Stimulated activated naive CD8-positive, alpha-beta T cell treated with anti-CD3 and anti-CD28 coated beads, Interleukin-15, amount 100 ng/mL, for 72 hours (primary cell): Measurements from ENCODE around the gene CLTA.
"Not testable (repeated sequence)": the region's sequence is repeated elsewhere in the genome, so short reads cannot be mapped to it uniquely, and the experiment has no call there.

Source experiments
- ATAC-seq: fragments of 150-1000 bp; cut with Tn5 transposase; 2 replicates; pipeline ENCODE4 v1.10.0; 2021; ENCODE audit warnings: mild to moderate bottlenecking, moderate library complexity
- DNase-seq, 2 donors: peaks; one replicate each; pipeline ENCODE4 v3.0.0; 2021 to 2022
- H3K27ac Mint-ChIP-seq, 2 donors: one replicate each; pipeline ENCODE4 v1.8.0; 2022; ENCODE audit warnings: mild to moderate bottlenecking in 2 of 2, mixed read lengths in 2 of 2, moderate library complexity in 2 of 2
- H3K27me3 Mint-ChIP-seq: one replicate; pipeline ENCODE4 v1.8.0; 2022; ENCODE audit warnings: mixed read lengths
- H3K4me1 Mint-ChIP-seq: one replicate; pipeline ENCODE4 v1.8.0; 2022; ENCODE audit warnings: mild to moderate bottlenecking, mixed read lengths
- H3K4me3 Mint-ChIP-seq, 2 donors: one replicate each; pipeline ENCODE4 v1.8.0; 2022; ENCODE audit warnings: mild to moderate bottlenecking in 2 of 2, mixed read lengths in 2 of 2, moderate library complexity in 1 of 2
- H3K9me3 Mint-ChIP-seq, 2 donors: one replicate each; pipeline ENCODE4 v1.8.0; 2022; ENCODE audit warnings: mixed read lengths in 2 of 2

CLTA gene

DNA sequence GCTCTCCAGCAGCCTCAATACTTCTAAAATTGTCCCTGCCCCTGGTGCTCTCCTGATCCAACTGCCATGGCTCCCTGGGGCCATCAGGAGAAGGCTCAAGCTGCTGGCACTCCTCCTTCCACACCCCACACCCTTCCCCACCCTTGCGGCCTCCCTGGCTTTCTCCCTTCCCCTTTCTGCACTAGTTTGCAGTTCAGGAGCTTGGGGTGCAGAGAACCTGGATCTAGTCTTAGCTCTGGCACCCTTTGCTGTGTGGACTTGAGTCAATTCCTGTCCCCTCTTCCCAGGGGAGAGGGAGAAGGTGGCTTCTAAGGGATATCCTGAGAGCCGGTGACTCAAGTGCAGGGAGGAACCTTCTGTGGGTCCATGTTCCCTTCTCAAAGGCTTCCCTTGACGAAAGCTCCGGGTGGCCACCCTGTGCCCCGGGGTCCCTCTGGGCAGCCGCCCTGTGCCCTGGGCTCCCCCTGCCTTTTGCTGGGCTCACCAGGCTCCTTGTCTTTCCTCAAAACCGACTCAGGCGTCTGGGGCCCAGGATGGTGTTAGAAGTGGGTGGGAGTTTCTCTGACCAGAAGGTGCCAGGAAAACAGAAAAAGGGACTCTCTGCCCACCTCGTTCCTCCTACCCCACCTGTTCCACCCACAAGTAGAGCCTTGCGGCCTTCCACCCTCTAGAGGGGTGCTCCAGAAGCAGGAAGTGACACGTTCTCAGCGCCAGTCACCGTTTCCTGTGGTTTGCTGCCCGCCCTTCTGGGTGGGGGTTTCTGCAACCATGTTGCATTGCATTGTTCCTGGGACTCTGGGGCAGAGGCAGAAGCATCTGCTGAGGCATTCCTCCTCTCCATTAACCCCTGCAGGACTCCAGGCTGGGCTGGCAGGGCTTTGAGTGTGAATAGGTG is 39.2 kb upstream of the CLTA start:
- peaks cover 80% of the 10 kb centered on the region for H3K4me1 Mint-ChIP-seq

DNA sequence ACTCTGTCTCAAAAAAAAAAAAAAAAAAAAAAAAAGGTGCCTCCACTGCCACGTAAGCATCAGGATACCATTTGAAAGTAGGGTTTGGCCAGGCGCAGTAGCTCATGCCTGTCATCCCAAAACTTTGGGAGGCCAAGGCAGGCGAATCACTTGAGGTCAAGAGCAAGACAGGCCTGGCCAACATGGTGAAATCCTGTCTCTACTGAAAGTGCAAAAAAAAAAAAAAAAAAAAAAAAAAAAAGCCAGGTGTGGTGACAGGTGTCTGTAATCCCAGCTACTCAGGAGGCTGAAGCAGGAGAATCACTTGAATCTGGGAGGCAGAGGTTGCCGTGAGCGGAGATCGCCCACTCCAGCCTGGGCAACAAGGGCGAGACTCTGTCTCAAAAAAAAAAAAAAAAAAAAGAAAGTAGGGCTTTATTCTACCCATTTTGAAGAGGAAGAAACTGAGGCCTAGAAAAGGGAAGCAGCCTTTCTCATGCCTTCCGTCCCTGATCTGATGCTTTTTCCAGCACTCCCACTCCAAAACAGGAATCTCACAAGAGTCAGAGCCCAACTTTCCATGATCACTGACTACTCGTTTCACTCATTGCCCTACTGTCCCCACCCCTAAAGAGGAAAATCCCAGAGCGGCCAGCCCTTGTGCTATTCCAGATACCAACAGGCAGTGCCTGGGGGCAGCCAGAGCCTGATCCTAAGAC is 37.8 kb upstream of the CLTA start:
- H3K27ac Mint-ChIP-seq = peak overlapping the region in 1 of 2 donors; percentile 63
- ATAC-seq (no peak), DNase-seq (no peak)
- peaks cover 69% of the 10 kb centered on the region for H3K4me1 Mint-ChIP-seq
- no peaks in the 10 kb centered on the region for H3K9me3 Mint-ChIP-seq
- H3K27me3 Mint-ChIP-seq = no peaks in the 10 kb centered on the region
- H3K4me3 Mint-ChIP-seq = peak overlapping the region in 1 of 2 donors; percentile 44

More for the DNA sequence above, 39.2 kb upstream of the CLTA start:
- Mint-ChIP-seq H3K4me3 (peak overlapping the region; percentile 78 to 86), H3K9me3 (peaks cover 0 to under 1% of the 10 kb centered on the region in 2 donors), H3K27me3 (no peaks in the 10 kb centered on the region), H3K27ac (peak overlapping the region; percentile 94 to 95)
- ATAC-seq (peak; percentile 93), DNase-seq (peak; percentile 75 to 85)

DNA sequence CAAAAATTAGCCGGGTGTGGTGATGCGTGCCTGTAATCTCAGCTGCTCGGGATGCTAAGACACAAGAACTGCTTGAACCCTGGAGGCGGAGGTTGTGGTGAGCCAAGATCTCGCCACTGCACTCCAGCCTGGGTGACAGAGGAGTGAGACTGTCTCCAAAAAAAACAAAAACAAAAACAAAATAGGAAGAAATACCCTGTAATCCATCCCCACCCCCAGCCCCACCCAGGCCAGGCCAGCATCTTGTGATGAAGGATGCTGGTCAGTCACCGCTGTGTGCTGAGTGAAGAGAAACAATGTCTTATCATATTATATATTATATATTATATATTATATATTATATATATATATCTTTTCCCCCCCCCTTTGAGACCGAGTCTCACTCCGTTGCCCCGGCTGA is 37.0 kb upstream of the CLTA start:
- ATAC-seq = no peak
- DNase-seq = no peak
- Mint-ChIP-seq H3K4me1 (peaks cover 68% of the 10 kb centered on the region), H3K27me3 (no peaks in the 10 kb centered on the region), H3K27ac (no peak overlapping the region), H3K4me3 (no peak overlapping the region), H3K9me3 (no peaks in the 10 kb centered on the region)

DNA sequence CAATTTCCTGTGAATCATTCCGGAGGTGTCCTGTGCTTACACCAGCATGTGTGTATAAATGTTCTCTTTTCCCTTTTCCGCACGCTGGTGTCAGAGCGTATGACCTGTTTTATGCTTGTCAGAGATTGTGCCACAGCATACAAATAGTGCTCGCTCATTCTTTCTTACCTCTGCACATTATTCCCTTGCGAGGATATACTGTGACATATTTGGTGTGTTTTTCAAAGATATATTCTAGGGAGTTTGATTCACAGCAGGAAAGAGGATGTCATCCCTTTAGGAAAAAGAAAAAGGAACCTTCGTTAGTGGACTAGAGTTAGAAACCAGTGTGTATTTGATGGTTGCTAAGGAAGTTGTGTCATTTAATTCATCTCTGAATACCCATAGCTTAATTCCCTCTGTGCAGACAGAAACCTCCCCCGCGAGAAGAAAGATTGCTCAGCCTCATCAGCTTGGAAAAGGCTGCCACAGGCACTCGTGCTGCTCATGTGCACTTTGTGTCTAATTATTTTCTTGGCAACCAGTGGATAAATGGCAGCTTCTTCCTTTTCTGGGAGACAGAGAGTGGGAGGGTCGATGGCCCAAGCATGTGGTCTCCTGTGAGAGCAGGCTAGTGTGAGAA is 36.3 kb upstream of the CLTA start:
- H3K27me3 Mint-ChIP-seq = no peaks in the 10 kb centered on the region
- H3K27ac Mint-ChIP-seq = peak overlapping the region in 1 of 2 donors; percentile 47
- H3K4me1 Mint-ChIP-seq = peaks cover 61% of the 10 kb centered on the region
- no peaks in the 10 kb centered on the region for H3K9me3 Mint-ChIP-seq
- DNase-seq = no peak
- ATAC-seq = no peak
- H3K4me3 Mint-ChIP-seq = peak overlapping the region in 1 of 2 donors; percentile 44

DNA sequence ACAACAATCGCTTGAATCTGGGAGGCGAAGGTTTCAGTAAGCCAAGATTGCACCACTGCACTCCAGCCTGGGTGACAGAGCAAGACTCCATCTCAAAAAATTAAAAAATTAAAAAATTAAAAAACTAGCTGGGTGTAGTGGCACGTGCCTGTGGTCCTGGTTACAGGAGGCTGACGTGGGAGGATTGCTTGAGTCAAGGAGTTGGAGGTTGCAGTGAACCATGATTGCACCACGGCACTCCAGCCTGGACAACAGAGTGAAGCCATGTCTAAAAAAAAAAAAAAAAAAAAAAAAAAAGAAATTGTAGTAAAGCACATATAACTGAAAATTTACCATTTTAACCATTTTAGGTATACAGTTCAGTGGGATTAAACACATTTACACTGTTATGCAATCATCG is 34.6 kb upstream of the CLTA start:
- Mint-ChIP-seq H3K4me3 (no peak overlapping the region), H3K27me3 (no peaks in the 10 kb centered on the region), H3K9me3 (no peaks in the 10 kb centered on the region), H3K4me1 (peaks cover 45% of the 10 kb centered on the region), H3K27ac (no peak overlapping the region)
- DNase-seq (no peak), ATAC-seq (no peak)

DNA sequence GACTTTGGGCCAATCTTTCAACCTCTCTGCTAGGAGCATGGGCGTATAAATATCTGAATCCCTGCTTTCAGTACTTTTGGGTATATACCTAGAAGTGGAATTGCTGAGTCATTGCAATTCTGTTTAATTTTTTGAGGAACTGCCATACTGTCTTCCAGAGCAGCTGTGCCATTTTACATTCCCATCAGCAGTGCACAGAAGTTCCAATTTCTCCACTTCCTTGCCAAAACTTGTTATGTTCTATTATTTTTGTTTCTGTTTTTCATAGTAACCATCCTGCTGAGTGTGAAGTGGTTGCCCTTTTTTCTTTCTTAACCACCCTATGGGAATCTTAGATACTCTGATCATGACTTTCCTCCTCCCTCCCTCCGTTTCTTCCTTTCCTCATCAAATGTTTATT is 32.6 kb upstream of the CLTA start:
- no peak overlapping the region for H3K4me3 Mint-ChIP-seq
- ATAC-seq (no peak), DNase-seq (no peak)
- peaks cover 27% of the 10 kb centered on the region for H3K4me1 Mint-ChIP-seq
- H3K9me3 Mint-ChIP-seq = no peaks in the 10 kb centered on the region
- H3K27me3 Mint-ChIP-seq = no peaks in the 10 kb centered on the region
- no peak overlapping the region for H3K27ac Mint-ChIP-seq

DNA sequence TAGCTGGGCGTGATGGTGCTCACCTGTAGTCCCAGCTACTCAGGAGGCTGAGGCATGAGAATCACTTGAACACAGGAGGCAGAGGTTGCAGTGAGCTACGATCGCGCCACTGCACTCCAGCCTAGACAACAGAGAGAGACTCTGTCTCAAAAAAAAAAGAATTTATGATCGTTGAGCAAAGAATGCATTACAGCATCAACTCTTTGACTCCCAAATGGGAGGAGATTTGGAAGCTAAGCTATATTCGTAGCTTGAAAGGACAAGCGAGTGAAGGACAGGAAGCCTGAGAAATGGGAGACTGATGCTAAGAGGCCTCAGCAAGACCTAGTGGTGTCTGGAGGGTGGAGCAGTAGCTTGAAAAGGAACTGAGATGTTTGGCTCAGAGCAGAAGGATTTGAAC is 31.8 kb upstream of the CLTA start:
- H3K9me3 Mint-ChIP-seq = no peaks in the 10 kb centered on the region
- DNase-seq (no peak), ATAC-seq (no peak)
- no peaks in the 10 kb centered on the region for H3K27me3 Mint-ChIP-seq
- H3K4me3 Mint-ChIP-seq = no peak overlapping the region
- peaks cover 19% of the 10 kb centered on the region for H3K4me1 Mint-ChIP-seq
- no peak overlapping the region for H3K27ac Mint-ChIP-seq

DNA sequence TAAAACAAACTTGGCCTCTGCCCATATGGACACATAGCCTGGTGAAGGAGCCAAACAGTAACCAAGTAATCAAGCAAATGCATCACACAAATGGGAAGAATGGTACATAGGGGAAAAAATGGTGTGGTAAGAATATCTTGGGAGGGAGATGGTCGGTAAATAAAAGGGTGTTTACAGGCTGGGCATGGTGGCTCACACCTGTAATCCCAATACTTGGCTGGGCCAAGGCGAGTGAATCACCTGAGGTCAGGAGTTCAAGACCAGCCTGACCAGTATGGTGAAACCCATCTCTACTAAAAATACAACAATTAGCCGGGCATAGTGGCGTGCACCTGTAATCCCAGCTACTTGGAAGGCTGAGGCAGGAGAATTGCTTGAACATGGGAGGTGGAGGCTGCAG is 31.2 kb upstream of the CLTA start:
- not testable (repeated sequence) for H3K4me3 Mint-ChIP-seq, H3K27me3 Mint-ChIP-seq, H3K27ac Mint-ChIP-seq, ATAC-seq, DNase-seq, H3K9me3 Mint-ChIP-seq
- H3K4me1 Mint-ChIP-seq = peaks cover 13% of the 10 kb centered on the region

DNA sequence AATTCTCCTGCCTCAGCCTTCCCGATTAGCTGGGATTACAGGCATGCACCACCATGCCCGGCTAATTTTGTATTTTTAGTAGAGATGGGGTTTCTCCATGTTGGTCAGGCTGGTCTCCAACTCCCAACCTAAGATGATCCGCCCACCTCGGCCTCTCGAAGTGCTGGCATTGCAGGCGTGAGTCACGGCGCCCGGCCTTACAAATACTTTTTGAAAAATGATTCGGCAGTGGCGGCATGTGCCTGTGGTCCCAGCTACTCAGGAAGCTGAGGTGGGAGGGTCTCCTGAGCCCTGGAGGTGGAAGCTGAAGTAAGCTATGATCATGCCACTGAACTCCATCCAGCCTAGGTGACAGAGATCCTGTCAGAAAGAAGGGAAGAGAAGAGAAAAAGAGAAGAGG is 30.6 kb upstream of the CLTA start:
- not testable (repeated sequence) for ATAC-seq, H3K9me3 Mint-ChIP-seq, H3K27ac Mint-ChIP-seq, DNase-seq, H3K4me1 Mint-ChIP-seq, H3K4me3 Mint-ChIP-seq, H3K27me3 Mint-ChIP-seq

DNA sequence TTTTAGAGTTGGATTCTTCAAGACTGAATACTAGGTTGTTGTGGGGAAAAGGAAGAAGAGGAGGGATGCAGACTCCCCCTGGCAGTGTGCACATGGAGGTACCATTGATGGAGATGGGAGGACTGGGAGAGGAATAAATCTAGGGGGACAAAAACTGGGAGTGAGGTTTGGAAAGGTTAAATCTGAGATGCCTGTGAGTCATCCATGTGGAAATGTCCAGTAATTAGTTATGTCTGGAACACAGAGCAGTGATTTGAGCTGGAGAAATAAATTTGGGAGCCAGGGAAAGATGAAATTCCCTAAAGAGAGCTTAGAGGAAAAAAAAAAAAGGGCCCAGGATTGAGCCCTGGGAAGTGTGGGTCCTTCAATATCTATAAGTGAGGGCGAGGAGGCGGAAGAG is 29.5 kb upstream of the CLTA start:
- no peak for DNase-seq
- Mint-ChIP-seq H3K27me3 (no peaks in the 10 kb centered on the region), H3K27ac (no peak overlapping the region), H3K4me3 (no peak overlapping the region), H3K4me1 (peaks cover 11% of the 10 kb centered on the region), H3K9me3 (no peaks in the 10 kb centered on the region)
- no peak for ATAC-seq

DNA sequence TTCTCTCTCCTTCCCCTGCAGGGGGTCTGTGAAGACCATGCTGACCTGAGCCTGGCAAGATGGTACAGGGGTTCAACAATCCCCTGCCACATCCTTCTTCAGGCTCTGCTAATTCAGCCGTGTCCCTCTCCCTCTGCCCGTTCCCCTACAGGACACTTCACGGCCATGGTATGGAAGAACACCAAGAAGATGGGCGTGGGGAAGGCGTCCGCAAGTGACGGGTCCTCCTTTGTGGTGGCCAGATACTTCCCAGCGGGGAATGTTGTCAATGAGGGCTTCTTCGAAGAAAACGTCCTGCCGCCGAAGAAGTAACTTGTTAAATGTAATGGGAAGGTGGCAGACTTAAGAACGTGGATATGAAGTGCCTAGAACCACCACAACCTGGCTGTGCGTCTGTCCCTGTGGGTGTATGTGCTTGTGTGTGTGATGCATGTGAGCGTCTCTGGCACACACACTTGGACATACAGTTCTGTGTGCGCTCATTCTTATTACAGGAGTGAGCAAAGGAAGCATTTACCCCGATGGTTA is 28.4 kb upstream of the CLTA start:
- H3K27me3 Mint-ChIP-seq = no peaks in the 10 kb centered on the region
- H3K4me3 Mint-ChIP-seq = no peak overlapping the region
- no peaks in the 10 kb centered on the region for H3K9me3 Mint-ChIP-seq
- ATAC-seq (no peak), DNase-seq (no peak)
- H3K4me1 Mint-ChIP-seq = peaks cover 16% of the 10 kb centered on the region
- no peak overlapping the region for H3K27ac Mint-ChIP-seq

DNA sequence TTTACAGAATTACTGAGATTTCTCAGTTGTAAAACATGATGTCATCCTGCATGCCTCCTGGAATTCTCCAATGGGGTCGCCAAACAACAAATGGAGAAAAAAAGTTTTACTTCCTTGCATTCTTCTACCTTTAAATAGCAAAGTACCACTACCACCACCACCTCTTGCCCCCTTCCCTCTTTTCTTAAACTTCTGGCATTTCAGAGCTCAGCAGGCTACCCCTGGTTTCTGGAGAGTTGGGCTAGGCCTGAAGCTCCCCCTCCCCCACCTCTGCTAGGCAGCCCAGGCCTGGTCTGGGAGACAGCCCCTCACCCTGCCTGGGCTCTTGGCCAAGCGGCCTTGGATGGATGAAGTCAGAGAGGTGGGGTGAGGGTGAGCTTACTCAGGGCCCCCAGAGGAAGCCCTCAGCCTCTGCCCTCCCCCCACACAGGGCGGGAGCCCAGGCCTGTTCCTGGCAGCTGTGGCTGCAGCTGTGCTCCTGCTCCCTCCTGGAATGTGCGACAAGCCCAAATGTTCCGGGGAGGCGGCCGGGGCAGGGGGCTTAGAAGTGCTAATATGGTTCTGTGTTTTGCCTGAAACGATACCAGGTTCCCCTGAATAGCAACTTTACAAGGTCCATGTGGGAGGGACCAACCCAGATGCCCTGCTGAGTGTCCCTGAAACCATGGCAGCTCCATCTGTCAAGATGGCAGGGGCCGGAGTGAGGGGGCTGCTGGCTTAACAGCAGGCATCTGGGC is 27.5 kb upstream of the CLTA start:
- H3K4me1 Mint-ChIP-seq = peaks cover 13% of the 10 kb centered on the region
- peak overlapping the region in 1 of 2 donors; percentile 75 for H3K27ac Mint-ChIP-seq
- no peaks in the 10 kb centered on the region for H3K27me3 Mint-ChIP-seq
- H3K9me3 Mint-ChIP-seq = no peaks in the 10 kb centered on the region
- ATAC-seq (no peak), DNase-seq (no peak)
- H3K4me3 Mint-ChIP-seq = no peak overlapping the region

DNA sequence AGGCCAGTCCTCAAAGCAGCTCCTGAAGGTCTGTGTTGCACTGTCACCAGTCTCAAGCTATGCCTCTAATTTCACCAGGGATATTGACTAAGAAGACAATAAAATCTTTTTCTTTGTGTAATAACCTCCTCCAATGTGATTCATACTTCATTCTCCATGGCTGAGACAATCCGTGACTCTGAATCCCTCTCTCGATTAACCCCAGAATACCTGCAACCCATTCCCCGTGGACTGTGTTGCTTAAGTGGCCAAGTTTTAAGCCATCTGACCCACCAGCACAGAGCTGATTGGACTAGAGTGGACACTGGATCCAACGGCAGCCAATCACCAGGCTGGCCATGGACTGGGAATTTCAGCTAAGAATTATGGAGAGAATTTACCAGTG is 26.9 kb upstream of the CLTA start:
- DNase-seq = no peak
- no peak overlapping the region for H3K27ac Mint-ChIP-seq
- ATAC-seq = no peak
- H3K4me1 Mint-ChIP-seq = peaks cover 8% of the 10 kb centered on the region
- H3K27me3 Mint-ChIP-seq = no peaks in the 10 kb centered on the region
- H3K9me3 Mint-ChIP-seq = no peaks in the 10 kb centered on the region
- no peak overlapping the region for H3K4me3 Mint-ChIP-seq

DNA sequence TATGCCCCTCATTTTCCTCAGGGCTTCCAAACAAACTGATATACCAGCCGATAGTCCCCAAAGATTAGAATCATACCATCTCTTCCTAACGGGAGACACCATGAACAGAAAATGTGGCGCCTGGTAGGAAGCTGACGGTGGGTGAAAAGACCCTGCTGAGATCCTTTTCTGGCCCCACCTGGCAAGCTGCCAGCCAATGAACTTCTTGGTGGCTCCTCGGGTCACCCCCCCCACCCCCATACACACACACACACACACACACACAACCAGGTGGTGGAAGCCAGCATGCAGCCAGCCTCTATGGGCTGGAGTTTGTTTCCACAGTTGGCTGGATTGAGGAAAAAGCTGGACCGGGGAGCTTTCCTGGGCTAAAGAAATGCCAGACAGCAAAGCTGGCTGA is 26.3 kb upstream of the CLTA start:
- peaks cover 8% of the 10 kb centered on the region for H3K4me1 Mint-ChIP-seq
- no peaks in the 10 kb centered on the region for H3K27me3 Mint-ChIP-seq
- H3K27ac Mint-ChIP-seq = no peak overlapping the region
- ATAC-seq = no peak
- no peaks in the 10 kb centered on the region for H3K9me3 Mint-ChIP-seq
- no peak overlapping the region for H3K4me3 Mint-ChIP-seq
- DNase-seq = no peak

DNA sequence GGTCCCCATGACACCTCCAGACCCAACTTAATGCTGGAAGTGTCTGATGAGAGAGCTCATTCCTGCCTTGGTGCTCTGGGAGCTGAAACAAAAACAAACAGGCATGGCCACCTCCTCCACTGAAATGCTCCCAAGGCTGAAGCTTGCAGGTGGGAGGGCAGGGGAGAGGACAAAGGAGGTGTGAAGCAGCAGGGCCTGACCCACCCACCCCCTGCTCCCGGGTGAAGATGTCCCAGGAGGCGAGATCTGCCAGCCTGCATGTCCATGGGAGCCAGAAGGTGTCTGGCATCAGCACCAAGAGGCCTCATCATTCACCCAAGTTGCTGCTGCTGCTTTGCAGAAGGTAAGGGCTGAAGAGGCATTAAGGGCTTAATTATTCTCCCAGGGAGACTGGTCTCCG is 25.7 kb upstream of the CLTA start:
- Mint-ChIP-seq H3K27me3 (no peaks in the 10 kb centered on the region), H3K9me3 (no peaks in the 10 kb centered on the region), H3K27ac (peak overlapping the region in 1 of 2 donors; percentile 55), H3K4me1 (peaks cover 8% of the 10 kb centered on the region), H3K4me3 (no peak overlapping the region)
- no peak for DNase-seq
- ATAC-seq = no peak
